Measurements from ENCODE around the gene RSAD1. TPM values are rescaled to one million over a fixed set of nuclear protein-coding genes. Genes with fewer than 3 reads are reported as not detected.
A peak's percentile ranks its signal among the peaks of the same experiment; 100 is the strongest.

The RSAD1 gene
- total and polyA plus RNA-seq, 2 donors from 2014 or later, result 38.9 to 39.9 TPM

- Histone ChIP-seq H3K36me3 (ENCODE audit: control insufficient read depth in 2 of 3, insufficient read depth in 3 of 3, low read length in 3 of 3) (peaks cover 0 to 3% (median 0%) of the 10 kb centered on the region in 3 donors), H3K27me3 (ENCODE audit: control insufficient read depth, insufficient read depth, low read length) (no peaks in the 10 kb centered on the region), H3K9me3 (ENCODE audit: control insufficient read depth in 2 of 3, insufficient read depth in 1 of 3, low read length in 3 of 3) (no peaks in the 10 kb centered on the region), H3K27ac (ENCODE audit: low read depth in 2 of 2, low read length in 2 of 2) (peak overlapping the region; percentile 89 to 91), H3K9ac (ENCODE audit: low read length in 3 of 3) (peak overlapping the region; percentile 15 to 91 (median 65)), H3K4me1 (ENCODE audit: control insufficient read depth in 2 of 3, insufficient read depth in 2 of 3, low read depth in 1 of 3, low read length in 3 of 3) (peaks cover 0 to 35% (median 9%) of the 10 kb centered on the region in 3 donors), H3K4me3 (ENCODE audit: low read length in 3 of 3) (peak overlapping the region; percentile 56 to 69 (median 65))
- FAIRE-seq, result no peak
- no peak for DNase-seq
- intact Hi-C loops (cut with DNase I), result no loop called here
- TF ChIP-seq, protein P1, sequence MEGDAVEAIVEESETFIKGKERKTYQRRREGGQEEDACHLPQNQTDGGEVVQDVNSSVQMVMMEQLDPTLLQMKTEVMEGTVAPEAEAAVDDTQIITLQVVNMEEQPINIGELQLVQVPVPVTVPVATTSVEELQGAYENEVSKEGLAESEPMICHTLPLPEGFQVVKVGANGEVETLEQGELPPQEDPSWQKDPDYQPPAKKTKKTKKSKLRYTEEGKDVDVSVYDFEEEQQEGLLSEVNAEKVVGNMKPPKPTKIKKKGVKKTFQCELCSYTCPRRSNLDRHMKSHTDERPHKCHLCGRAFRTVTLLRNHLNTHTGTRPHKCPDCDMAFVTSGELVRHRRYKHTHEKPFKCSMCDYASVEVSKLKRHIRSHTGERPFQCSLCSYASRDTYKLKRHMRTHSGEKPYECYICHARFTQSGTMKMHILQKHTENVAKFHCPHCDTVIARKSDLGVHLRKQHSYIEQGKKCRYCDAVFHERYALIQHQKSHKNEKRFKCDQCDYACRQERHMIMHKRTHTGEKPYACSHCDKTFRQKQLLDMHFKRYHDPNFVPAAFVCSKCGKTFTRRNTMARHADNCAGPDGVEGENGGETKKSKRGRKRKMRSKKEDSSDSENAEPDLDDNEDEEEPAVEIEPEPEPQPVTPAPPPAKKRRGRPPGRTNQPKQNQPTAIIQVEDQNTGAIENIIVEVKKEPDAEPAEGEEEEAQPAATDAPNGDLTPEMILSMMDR (IDR thresholded peaks at IDR 0.05; ENCODE audit: borderline replicate concordance, extremely low read depth, insufficient read depth), result no peak
Observed at GRCh38 chr17:50533185-50533584, 54.5 kb downstream of the RSAD1 start.

GRCh38 chr17:50533720-50534148, 55.1 kb downstream of the RSAD1 start:
- TF ChIP-seq, protein P1 (IDR thresholded peaks at IDR 0.05; ENCODE audit: borderline replicate concordance, extremely low read depth, insufficient read depth), result no peak
- peaks cover 0 to 5% (median 0%) of the 10 kb centered on the region in 3 donors for H3K36me3 ChIP-seq (ENCODE audit: control insufficient read depth in 2 of 3, insufficient read depth in 3 of 3, low read length in 3 of 3)
- DNase-seq (peak; percentile 79 to 86 (median 80)), FAIRE-seq (no peak)
- peak overlapping the region; percentile 15 to 91 (median 46) for H3K9ac ChIP-seq (ENCODE audit: low read length in 3 of 3)
- H3K4me3 ChIP-seq (ENCODE audit: low read length in 3 of 3), result peak overlapping the region; percentile 56 to 69 (median 65)
- peak overlapping the region; percentile 89 to 91 for H3K27ac ChIP-seq (ENCODE audit: low read depth in 2 of 2, low read length in 2 of 2)
- H3K4me1 ChIP-seq (ENCODE audit: control insufficient read depth in 2 of 3, insufficient read depth in 2 of 3, low read depth in 1 of 3, low read length in 3 of 3), result peaks cover 0 to 39% (median 9%) of the 10 kb centered on the region in 3 donors
- H3K27me3 ChIP-seq (ENCODE audit: control insufficient read depth, insufficient read depth, low read length), result no peaks in the 10 kb centered on the region
- intact Hi-C loops (cut with DNase I), result no loop called here
- H3K9me3 ChIP-seq (ENCODE audit: control insufficient read depth in 2 of 3, insufficient read depth in 1 of 3, low read length in 3 of 3), result no peaks in the 10 kb centered on the region

- Histone ChIP-seq H3K27me3 (ENCODE audit: control insufficient read depth, insufficient read depth, low read length) (no peaks in the 10 kb centered on the region), H3K36me3 (ENCODE audit: control insufficient read depth in 2 of 3, insufficient read depth in 3 of 3, low read length in 3 of 3) (peaks cover 0 to 5% (median 2%) of the 10 kb centered on the region in 3 donors), H3K9ac (ENCODE audit: low read length in 3 of 3) (peak overlapping the region in 2 of 3 donors; percentile 62 to 91), H3K4me3 (ENCODE audit: low read length in 3 of 3) (peak overlapping the region in 2 of 3 donors; percentile 65 to 69), H3K9me3 (ENCODE audit: control insufficient read depth in 2 of 3, insufficient read depth in 1 of 3, low read length in 3 of 3) (no peaks in the 10 kb centered on the region), H3K27ac (ENCODE audit: low read depth in 2 of 2, low read length in 2 of 2) (peak overlapping the region; percentile 89 to 91), H3K4me1 (ENCODE audit: control insufficient read depth in 2 of 3, insufficient read depth in 2 of 3, low read depth in 1 of 3, low read length in 3 of 3) (peaks cover 0 to 43% (median 9%) of the 10 kb centered on the region in 3 donors)
- FAIRE-seq (no peak), DNase-seq (peak; percentile 63 to 91 (median 81))
- TF ChIP-seq, protein P1 (IDR thresholded peaks at IDR 0.05; ENCODE audit: borderline replicate concordance, extremely low read depth, insufficient read depth), result peak; percentile 16
- intact Hi-C loops (cut with DNase I), result no loop called here
Observed at GRCh38 chr17:50534222-50534978, 55.7 kb downstream of the RSAD1 start.

All from kidney (tissue), 14 donors.